Esophagus muscularis mucosa (tissue), 4 donors: ENCODE measurements around the gene LRAT.

Experiments used
- CTCF ChIP-seq, 3 experiments: fragments of 200-600 bp in 2 of 3; fragments of 450-650 bp in 1 of 3; sonication (generic) in 2 of 3; IDR thresholded peaks; one replicate each; pipeline ENCODE4 v1.5.1; 2017 to 2019; ENCODE audit warnings: antibody characterized with exemption in 3 of 3, mild to moderate bottlenecking in 2 of 3, moderate library complexity in 1 of 3
- EP300 ChIP-seq: sonication (generic); formaldehyde crosslinking; IDR thresholded peaks from one replicate; pipeline ENCODE4 v1.6.1; 2017; ENCODE audit warnings: antibody characterized with exemption
- POLR2AphosphoS5 ChIP-seq, 2 donors: sonication (generic); formaldehyde crosslinking; IDR thresholded peaks; one replicate each; pipeline ENCODE4 v1.6.1; 2017; ENCODE audit warnings: antibody characterized with exemption in 2 of 2

GRCh38 chr4:154778264-154778663 is 34.5 kb downstream of the LRAT start:
- TF ChIP-seq CTCF (IDR thresholded peaks at IDR 0.05) (no peak), EP300 (no peak), POLR2AphosphoS5 (IDR thresholded peaks at IDR 0.05) (no peak)
